GM21723 (cell line): ENCODE results near the gene WDR72.

ENCODE experiments used
- ATAC-seq: cut with Tn5 transposase; IDR thresholded peaks from one replicate; pipeline ENCODE4 v1.9.1; 2021; ENCODE audit warnings: mild to moderate bottlenecking, moderate library complexity; ENCODE audit not compliant: unreplicated experiment

WDR72 gene

DNA sequence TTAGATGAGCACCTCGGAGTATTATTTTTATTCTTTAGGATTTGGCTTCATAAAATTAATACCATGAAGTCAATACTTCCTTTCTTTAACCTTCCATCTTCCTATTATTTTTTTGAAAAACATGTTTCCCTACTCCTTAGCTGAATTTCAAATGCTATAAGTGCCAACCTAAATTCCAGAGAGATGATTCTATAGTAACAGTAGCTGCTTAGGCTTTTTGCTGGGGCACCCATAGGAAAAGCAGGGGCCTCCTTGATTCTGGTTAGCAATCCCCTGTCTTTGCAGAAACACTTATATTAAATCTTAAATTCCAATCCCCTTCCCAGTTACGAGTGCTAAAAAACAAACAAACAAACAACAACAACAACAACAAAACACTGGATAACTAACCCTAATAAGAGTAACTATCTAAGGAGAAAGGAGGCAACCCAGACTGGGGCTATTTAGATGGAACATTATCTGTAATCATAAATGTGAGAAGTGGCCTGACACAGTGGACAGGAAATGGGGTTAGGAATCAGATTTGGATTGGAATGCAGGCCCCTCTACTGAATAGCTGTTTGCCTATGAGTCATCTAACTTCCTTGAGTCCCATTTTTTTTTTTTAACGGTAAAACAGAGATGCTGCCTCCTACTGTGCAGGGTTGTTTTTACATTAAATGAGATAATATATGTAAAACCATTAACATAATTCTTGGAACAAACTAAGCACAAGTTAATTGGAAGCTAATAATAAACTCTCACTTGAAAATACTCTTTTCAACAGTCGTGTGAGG lies 148.1 kb downstream of the WDR72 start:
- no peak for ATAC-seq

DNA sequence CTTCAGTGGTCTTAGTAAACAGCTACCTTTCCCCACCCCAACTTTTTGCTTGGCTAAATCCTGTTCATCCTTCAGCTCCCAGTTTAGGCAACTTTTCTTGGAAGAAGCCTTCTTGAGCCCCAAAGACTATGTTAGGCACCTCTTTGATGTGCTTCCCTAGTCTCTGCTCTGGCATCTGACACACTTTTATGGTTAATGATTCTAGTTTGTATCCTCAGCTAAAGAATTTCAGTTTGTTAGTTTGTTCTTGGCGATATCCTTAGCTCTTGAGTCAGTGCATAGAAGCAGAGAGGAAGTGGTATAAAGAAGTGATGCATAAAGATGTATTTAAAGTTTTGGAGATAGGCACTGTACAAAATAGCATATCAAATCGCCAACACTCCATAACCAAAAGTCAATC lies 168.4 kb downstream of the WDR72 start:
- no peak for ATAC-seq

DNA sequence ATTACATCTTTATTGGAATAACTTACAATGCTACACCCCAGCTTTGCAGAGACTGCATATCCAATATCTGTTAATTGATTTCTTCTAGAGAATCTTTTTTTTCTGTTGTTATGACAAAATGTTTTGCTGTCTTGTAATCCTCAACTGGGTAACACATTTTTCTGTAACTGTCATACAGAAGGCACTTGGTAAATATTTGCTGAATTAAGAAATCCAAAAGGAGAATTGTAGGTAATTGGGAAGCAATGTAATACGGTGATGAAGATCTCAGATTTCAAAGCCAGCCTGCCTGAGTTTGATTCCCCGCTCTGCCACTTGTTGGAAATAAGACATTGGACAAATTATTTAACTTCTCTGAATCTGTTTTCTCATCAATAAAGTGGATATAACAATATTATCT lies 169.1 kb downstream of the WDR72 start:
- no peak for ATAC-seq

DNA sequence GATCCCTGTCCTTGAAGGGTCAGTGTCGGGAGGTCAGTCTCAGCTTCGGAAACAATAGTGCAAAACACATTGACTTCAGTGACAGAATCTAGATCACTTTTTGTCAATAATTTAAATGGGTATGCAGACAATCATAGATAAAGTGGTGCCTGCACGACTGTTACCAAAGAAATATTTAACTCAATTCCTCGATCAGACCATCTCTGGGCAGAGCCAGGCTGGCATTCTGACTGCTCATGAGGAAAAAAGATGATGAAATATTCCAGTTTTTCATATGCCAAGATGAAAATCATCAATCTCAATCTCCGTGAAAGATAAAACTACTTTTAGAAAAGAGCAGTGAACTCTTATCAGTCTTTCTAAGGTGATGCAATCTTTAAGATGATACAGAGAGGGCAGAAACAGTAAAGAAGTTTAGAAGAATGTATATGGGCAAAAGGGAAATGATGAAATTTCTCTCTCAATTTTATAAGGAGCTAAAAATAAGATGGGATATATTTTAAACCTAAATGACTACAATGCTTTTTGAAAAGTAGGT lies 169.9 kb downstream of the WDR72 start:
- ATAC-seq, result no peak

DNA sequence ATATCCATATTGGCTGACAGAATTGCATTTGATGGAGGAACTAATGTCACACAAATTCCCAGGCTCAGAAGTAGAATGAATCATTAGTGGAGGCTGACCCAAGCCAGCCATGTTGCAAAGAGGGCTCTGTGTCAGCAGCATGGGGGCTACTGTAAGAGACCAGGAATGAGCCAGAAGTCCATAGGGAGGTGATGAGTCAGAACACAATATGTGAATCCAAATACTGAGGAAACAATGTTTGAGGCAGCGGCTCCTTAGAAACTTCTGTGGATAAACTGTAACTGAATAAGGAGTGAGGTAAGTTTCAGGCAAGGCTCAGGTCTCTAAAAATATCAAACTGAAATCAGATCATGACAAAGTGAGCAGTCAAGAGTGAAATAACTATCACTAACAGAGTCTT lies 170.7 kb downstream of the WDR72 start:
- no peak for ATAC-seq

DNA sequence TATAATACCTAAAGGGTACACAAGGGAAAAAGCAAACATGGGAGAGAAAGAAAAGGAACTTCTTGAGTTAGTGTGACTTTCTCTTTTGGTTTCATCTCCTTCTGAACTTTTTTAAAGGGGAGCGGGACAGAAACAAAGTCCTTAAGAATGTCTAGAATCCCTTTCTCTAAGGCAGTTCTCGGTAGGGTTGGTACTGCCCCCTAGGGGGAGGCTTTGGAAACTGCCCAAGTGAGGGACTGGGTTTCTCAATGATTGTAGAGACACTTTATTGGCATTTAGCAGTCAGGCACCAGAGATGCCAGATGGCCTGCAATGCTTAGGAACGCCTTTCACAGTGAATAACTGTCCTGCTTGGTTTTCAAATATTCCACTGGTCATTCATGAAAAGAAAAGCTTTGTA lies 172.7 kb downstream of the WDR72 start:
- peak; percentile 62 for ATAC-seq

DNA sequence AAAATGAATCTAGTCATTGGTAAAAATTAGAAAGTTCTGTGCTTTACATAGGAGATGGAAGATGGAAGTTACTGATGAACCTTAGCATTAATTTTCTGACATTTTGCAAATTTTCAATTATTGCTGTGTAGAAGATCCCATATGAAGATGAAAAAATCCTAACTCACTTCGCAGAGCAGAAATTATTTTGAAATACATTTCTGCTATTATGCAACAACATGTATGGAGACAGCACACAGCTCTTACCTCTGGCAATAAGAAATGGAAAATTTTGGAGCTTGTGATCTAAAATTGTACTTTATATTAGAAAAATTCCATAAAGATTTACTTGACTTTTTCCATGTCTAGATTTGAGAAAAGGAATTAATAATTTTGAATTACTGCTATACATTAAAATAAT lies 177.9 kb downstream of the WDR72 start:
- no peak for ATAC-seq

DNA sequence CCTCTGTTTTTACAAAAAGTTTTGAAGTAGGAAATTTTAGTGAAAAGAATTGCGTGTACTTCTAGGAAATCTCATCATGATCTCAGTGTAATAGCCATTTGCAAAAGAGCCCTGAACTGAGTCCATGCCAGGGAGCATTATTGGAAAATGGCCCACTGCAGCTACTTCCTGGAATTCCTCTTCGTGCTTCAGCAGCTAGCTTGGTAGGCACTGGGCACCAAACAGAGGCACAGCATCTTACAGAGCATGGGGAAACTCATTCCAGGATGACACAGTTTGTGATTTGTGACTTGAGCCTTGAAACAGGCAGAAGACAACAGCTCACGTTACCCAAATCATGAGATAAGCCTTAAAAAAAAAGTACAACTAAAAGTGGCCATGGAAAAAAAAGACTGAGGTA lies 179.1 kb downstream of the WDR72 start:
- no peak for ATAC-seq

DNA sequence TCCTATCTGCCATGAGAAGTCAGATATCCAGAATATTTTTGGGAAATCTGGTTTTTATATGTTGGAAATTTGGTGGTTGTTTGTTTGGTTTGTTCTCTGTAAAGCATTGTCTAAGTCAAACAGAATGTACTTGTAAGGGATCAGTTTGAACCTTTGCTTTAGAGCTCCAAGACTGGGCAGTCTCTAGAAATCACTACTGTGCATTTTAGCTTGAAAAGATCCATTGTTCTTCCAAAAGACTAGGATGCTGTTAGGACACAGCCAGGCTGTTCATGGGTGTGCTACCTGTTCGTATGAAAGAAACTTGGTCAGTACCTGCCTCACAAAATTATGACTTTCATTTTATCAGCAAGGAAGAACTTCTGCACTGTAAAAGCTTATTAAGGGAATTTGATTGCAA lies 182.6 kb downstream of the WDR72 start:
- ATAC-seq, result no peak

DNA sequence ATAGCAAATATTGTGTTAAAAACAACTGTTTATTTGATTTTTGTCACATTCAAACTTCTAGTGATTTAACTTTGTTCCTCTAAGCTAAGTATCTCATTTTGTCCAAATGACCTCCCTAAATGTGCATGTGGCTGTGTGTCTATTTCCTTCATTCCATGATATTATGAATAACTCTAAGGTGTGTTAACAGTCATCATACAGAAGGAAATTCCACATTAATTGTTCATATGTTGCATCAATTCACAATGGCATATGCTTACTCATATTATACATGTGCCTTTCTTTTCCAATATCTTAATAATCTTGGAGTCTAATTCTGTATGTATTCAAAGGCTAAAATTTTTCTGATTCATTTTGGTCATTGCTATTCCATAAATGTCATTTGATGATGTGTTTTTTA lies 186.4 kb downstream of the WDR72 start:
- ATAC-seq, result no peak

DNA sequence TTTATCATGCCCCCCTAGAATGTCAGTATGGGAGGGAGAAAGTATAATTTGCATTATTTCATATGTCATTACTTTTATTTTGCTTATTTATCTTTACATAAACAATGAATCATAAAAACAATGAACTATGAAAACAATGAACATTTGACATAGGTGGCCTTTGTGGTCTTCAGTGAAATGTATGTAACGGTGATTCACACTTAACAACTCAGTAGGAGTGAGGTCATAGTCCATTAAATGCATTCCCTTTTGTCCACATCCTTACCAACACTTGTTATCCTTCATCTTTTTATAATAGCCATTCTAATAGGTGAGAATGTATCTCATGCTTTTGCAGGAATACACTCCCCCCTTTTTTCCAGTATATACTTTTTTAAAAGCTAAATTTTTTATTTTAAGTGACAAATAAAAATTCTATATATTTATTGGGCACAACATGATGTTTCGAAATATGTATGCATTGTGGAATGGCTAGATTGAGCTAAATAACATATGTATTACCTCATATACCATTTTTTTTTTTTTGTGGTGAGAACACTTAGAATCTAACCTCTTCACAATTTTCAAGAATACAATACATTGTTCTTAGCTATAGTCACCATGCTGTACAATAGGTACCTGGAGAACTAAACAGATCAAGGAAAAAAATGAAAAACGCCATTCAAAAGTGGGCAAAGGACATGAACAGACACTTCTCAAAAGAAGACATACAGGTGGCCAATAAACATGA lies 189.5 kb downstream of the WDR72 start:
- no peak for ATAC-seq

DNA sequence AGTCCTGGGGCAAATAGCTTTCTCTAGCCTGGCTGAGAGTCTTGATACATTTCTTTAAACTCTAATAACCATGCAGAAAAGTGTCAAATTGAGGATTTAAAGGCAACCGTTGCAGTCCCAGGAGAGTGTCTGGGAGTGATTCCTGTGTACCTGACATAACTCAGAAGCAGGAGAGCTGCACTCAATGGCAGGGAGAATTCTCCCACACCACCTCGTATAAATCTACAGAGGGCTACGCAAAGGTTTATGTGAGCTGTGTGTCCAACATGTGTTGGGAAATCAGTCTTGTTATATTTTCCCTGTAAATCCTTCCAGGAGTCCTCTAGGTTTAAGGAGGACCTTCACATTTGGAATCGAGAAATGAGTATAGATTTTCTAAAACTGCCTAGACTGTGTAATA lies 192.6 kb downstream of the WDR72 start:
- no peak for ATAC-seq

DNA sequence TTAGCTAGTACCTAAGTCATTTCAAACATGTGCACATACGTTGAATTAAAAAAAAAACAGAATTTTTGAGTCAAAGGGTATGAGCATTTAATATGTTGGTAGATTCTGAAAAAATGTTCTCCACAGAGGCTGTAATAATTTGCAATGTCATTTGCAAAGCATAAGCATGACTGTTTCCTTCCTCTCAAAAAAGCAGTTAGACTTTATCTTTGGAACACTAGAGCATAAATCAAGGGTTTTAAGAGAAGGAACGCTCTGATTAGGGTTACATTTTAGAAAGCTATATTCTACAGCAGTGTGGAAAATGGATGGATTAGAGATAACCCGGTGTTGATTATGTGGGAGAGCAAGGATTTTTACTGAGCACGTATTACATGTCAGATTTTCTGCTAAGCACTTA lies 193.7 kb downstream of the WDR72 start:
- ATAC-seq, result no peak

DNA sequence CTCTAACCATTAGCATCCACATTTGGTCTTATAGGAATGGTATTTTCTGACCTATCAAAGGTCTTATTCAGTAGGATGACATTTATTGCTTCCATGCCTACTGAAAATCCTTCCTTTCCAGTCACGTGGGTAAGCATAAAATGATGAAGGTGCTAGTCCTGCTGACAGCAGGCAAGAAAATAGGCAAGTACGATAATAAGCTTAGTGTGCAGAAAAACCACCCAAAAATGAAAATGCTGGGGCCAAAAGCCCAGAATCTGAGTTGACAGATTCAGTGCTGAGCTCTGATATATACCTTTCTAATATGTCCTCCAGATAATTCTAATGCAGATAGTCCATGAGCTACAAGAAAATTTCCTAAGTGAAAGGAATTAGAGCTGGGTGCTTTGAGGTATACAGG lies 194.8 kb downstream of the WDR72 start:
- ATAC-seq, result no peak

DNA sequence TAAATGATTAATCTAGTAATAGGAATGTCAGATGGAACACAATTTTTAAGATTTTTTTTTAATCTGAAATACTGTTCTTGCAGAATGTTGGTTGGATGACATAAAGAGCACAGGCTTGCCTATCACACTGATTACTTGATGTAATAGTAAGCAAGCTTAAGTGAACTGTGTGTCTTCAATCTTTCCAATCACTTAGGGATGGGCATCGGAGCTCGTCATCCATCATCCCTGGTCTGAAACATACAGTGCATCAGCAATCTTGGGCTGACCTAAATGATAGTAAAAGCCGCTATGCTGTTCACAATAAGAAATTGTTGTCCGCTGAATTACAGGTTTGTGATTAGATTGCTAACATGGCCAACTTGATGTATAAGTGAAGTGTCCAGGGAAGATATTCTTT lies 195.8 kb downstream of the WDR72 start:
- ATAC-seq, result no peak

DNA sequence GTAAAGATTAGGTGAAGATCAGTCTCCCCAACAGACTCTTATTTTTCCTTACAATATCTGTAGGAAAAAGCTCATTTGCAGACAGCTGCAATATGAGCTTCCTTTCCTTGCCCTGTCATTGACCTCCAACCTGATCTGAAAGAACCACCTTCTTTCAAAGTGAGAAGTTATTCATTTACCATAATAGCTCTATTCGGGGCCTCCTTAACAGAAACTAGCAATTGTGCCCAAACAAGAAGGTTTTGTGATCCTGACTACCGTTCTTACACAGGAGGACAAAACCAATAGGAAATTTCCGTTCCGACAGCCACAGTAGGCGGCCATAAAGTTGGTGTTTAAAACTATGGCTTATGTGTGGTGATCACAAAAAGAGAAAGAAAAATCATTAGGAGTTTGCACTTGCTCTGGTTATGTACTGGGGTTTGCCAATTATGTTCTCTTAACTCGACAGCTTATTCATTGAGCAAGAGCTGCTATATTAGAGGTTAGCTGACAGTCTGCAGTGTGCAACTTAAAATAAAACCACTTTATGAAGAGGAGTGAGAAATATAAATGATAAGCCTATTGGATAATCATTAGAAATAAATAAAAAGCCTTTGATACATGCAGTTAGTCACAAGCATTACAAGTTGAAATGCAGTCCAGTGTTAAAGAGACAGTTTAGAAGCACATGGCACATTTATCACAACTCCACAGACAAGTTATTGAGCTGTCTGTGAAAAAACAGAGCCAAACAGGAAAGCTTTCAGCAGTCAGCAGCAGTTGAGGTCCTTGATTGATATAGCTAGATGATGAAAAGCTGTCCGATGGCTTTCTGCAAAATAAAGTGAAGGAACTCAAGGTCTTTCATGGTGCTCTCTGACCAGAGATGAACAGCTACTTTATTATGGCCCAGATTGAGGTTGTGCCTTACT lies 199.8 kb downstream of the WDR72 start:
- no peak for ATAC-seq

DNA sequence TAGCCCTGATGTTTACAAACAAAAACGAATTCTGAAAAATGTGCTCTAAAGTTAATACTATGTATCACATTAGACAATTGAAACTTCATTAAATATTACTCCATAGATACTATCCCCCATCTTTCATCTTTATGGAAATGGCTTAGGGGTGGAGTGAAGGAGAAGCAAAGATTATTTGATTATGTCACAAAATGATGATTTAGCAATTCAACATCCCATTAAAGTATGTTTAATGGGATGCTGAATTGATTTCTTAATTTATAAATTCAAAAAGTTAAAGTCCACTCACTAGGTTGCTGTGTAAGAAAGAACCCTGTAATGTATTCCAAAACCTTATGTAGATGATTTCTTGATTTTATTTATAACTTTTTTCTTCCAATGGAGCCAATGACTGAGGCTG lies 201.1 kb downstream of the WDR72 start:
- ATAC-seq, result no peak

DNA sequence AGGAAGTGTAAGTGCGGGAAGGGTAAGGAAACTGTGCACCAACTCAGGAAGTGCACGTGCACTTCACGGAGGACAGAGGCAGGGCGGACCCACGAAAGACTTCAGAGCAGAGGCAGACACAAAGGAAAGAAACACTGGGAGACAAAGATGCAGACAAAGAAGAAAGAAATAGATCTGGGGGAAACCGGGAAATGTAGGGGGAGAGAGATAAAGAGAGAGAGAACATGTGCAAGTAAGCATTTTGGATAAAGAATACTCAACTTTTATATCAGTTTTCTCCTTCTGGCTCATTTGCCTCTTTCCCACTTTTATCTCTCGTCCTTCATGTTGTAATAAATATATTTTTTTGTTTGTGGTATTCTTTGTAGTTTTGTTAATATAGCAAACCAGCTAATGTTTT lies 204.2 kb downstream of the WDR72 start:
- no peak for ATAC-seq

DNA sequence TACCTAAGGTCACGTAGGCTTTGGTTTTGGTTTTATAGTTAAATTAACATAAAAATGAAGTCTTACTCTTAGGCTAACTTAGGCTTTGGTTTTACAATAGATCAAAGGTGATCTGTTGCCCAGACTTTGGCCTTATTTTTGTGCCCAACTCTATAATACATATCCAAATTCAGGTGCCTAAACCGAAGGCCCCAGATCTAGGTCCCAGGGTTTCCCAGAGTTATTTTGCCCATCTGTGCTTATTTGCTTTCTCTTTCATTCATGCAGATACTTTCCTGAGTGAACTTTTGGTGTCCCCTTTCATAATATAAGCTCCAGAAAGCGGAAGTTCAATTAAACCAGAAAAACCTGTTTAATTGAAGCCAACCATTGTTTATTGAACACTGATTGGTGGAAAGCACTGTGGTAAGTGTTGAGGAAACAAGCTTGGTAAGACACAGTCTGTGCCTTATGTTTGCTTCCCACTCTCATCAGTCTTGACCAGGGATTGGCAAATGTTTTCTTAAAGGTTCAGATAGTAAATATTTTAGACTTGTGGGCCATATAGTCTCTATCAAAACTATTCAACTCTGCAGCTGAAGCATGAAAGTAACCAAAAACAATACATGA lies 209.7 kb downstream of the WDR72 start:
- ATAC-seq, result no peak

DNA sequence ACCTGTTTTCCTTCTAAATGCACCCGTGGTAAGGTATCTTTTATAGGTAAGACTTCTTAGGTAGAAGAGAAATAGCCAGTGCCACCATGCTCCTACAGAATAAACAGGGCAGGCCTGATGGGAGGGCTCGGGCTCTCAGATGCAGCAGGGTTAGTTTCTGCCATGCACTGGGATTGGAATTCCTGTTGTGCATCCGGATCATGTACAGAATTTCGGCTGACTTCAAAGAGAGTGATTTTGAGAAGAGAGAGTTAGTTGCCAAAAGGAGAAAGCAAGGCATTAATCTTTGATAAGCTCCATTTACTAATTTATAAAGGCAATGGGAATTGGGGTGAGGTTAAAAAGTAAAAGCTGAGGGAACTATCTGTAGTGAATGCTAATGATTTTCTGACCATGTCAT lies 211.2 kb downstream of the WDR72 start:
- ATAC-seq, result no peak
